IMR-90 (cell line): ENCODE results near the gene NEDD4L. TPM values are rescaled to one million over a fixed set of nuclear protein-coding genes. Genes with fewer than 3 reads are reported as not detected.

Source experiments
- ATAC-seq: fragments of 200-7000 bp; cut with Tn5 transposase; 2 replicates; pipeline ENCODE4 v1.9.1; 2020; ENCODE audit warnings: low read depth, mild to moderate bottlenecking, moderate library complexity
- BruUV-seq: library from RNA; stranded (reverse); fragments of 400-500 nt; replicated peaks from 2 replicates; lab custom pipeline; 2021; lab: Mats Ljungman, UMichigan
- CTCF ChIA-PET: fragments of 300-600 bp; formaldehyde crosslinking; extraction: SDS; loops from one replicate; lab custom pipeline; 2021; ENCODE audit warnings: antibody characterized with exemption; lab: Yijun Ruan, JAX
- POLR2A ChIA-PET: fragments of 300-600 bp; sonication (Branson Sonifier 250); formaldehyde crosslinking; loops from one replicate; lab custom pipeline; 2022; ENCODE audit warnings: antibody characterized with exemption; ENCODE audit not compliant: unreplicated experiment; lab: Charles Lee
- DNase-seq: peaks from one replicate; pipeline ENCODE4 v3.0.0; 2013
- H2AFZ ChIP-seq: replicated peaks from 2 replicates; pipeline ENCODE3; 2013; ENCODE audit warnings: low read length, mild to moderate bottlenecking; ENCODE audit not compliant: poor library complexity
- H2AK5ac ChIP-seq: 2 replicates; pipeline ENCODE4 v1.6.1; 2013; ENCODE audit warnings: low read depth, low read length, inconsistent platforms
- H2AK9ac ChIP-seq: replicated peaks from 2 replicates; pipeline ENCODE3; 2013; ENCODE audit warnings: mild to moderate bottlenecking, low read depth, low read length, moderate library complexity; ENCODE audit not compliant: poor library complexity
- H2BK120ac ChIP-seq: 2 replicates; pipeline ENCODE4 v1.6.1; 2013; ENCODE audit warnings: low read depth, low read length, inconsistent platforms
- H2BK15ac ChIP-seq: 3 replicates; pipeline ENCODE4 v1.6.1; 2013; ENCODE audit warnings: low read depth, low read length, inconsistent platforms
- H2BK20ac ChIP-seq: 2 replicates; pipeline ENCODE4 v1.6.1; 2013; ENCODE audit warnings: low read depth, mild to moderate bottlenecking, inconsistent platforms, low read length, moderate library complexity
- H2BK5ac ChIP-seq: 2 replicates; pipeline ENCODE4 v1.6.1; 2013; ENCODE audit warnings: mild to moderate bottlenecking, low read depth, low read length, inconsistent platforms; ENCODE audit not compliant: poor library complexity, severe bottlenecking
- H3K14ac ChIP-seq: replicated peaks from 2 replicates; pipeline ENCODE4 v1.6.1; 2013; ENCODE audit warnings: low read depth, low read length, inconsistent platforms
- H3K18ac ChIP-seq: 2 replicates; pipeline ENCODE4 v1.6.1; 2013; ENCODE audit warnings: low read depth, low read length, control low read depth
- H3K23ac ChIP-seq: 2 replicates; pipeline ENCODE4 v1.6.1; 2013; ENCODE audit warnings: low read depth, low read length, inconsistent platforms
- H3K27ac ChIP-seq: 2 replicates; pipeline ENCODE4 v1.5.1; 2013; ENCODE audit warnings: mild to moderate bottlenecking, control low read depth, low read length; ENCODE audit not compliant: insufficient read depth
- H3K27me3 ChIP-seq: 2 replicates; pipeline ENCODE4 v1.6.1; 2013; ENCODE audit warnings: low read length; ENCODE audit not compliant: control insufficient read depth, insufficient read depth
- H3K36me3 ChIP-seq: 2 replicates; pipeline ENCODE4 v1.6.1; 2013; ENCODE audit warnings: low read length, mixed read lengths; ENCODE audit not compliant: control insufficient read depth, insufficient read depth
- H3K4ac ChIP-seq: 2 replicates; pipeline ENCODE4 v1.6.1; 2013; ENCODE audit warnings: low read depth, low read length, inconsistent platforms
- H3K4me1 ChIP-seq: 2 replicates; pipeline ENCODE4 v1.6.1; 2013; ENCODE audit warnings: low read length, mixed read lengths; ENCODE audit not compliant: control insufficient read depth, insufficient read depth
- H3K4me2 ChIP-seq: 2 replicates; pipeline ENCODE4 v1.6.1; 2013; ENCODE audit warnings: low read depth, mild to moderate bottlenecking, control low read depth, low read length, moderate library complexity
- H3K4me3 ChIP-seq: 2 replicates; pipeline ENCODE4 v1.5.1; 2013; ENCODE audit warnings: low read depth, mild to moderate bottlenecking, control low read depth, low read length, moderate library complexity; ENCODE audit not compliant: insufficient read depth
- H3K56ac ChIP-seq: 2 replicates; pipeline ENCODE4 v1.6.1; 2013; ENCODE audit warnings: low read length, inconsistent platforms; ENCODE audit not compliant: insufficient read depth; ENCODE audit errors: extremely low read depth
- H3K79me1 ChIP-seq, 2 experiments: 2 replicates each; pipeline ENCODE4 v1.6.1; 2013; ENCODE audit warnings: low read length in 2 of 2, inconsistent platforms in 1 of 2, low read depth in 1 of 2
- H3K9ac ChIP-seq: 2 replicates; pipeline ENCODE4 v1.6.1; 2013; ENCODE audit warnings: low read depth, low read length, control low read depth
- H3K9me1 ChIP-seq: 2 replicates; pipeline ENCODE4 v1.6.1; 2013; ENCODE audit warnings: low read length, inconsistent platforms; ENCODE audit not compliant: insufficient read depth
- H3K9me3 ChIP-seq: 2 replicates; pipeline ENCODE4 v1.6.1; 2013; ENCODE audit warnings: low read length; ENCODE audit not compliant: control insufficient read depth, insufficient read depth
- H4K20me1 ChIP-seq: 2 replicates; pipeline ENCODE4 v1.6.1; 2013; ENCODE audit warnings: low read length, inconsistent platforms; ENCODE audit not compliant: insufficient read depth
- H4K5ac ChIP-seq: 2 replicates; pipeline ENCODE4 v1.6.1; 2013; ENCODE audit warnings: mild to moderate bottlenecking, low read depth, low read length, control low read depth
- H4K8ac ChIP-seq, 2 experiments: 2 replicates each; pipeline ENCODE4 v1.6.1; 2013; ENCODE audit warnings: low read depth in 2 of 2, low read length in 2 of 2, control low read depth in 1 of 2, inconsistent platforms in 1 of 2
- H4K91ac ChIP-seq: 2 replicates; pipeline ENCODE4 v1.6.1; 2013; ENCODE audit warnings: low read depth, low read length, inconsistent platforms; ENCODE audit not compliant: insufficient read depth
- POLR2A ChIP-seq: IDR thresholded peaks from 2 replicates; pipeline ENCODE4 v1.6.1; 2012; ENCODE audit warnings: mild to moderate bottlenecking, low read depth, low read length
- WGBS, 2 experiments: methylation state at CpG; one replicate each; pipeline versions ENCODE4 v1.1.5 to v1.1.7; 2013; ENCODE audit warnings: missing lambda C conversion rate in 2 of 2; ENCODE audit not compliant: insufficient read length in 1 of 2; ENCODE audit errors: extremely low coverage in 2 of 2; 5-methylcytosine and 5-hydroxymethylcytosine counted together
- dilution Hi-C: fragments of 300-500 bp; cut with HindIII; formaldehyde crosslinking; loops from one replicate; pipeline ENCODE4 v1.14.3; 2018; ENCODE audit warnings: low sequenced_read_pairs; ENCODE audit not compliant: unreplicated experiment
- in situ Hi-C: fragments of 300-500 bp; cut with MboI; formaldehyde crosslinking; loops from 3 replicates; pipeline ENCODE4 v1.14.3; 2019; ENCODE audit warnings: low sequenced_read_pairs, inconsistent platforms, mixed read lengths
- intact Hi-C: fragments of 100-400 bp; cut with micrococcal nuclease; formaldehyde crosslinking; loops from 2 replicates; pipeline ENCODE4 v1.10.0; 2022
- polyA plus RNA-seq, 3 experiments: library from polyadenylated mRNA; depleted of rRNA; stranded (reverse); fragments of >200 nt; gene quantifications; 2 replicates each; pipeline ENCODE4 v1.2.3, GENCODE V29; 2012; ENCODE audit warnings: low replicate concordance in 1 of 3
- total RNA-seq: library from RNA; depleted of rRNA; stranded (reverse); fragments of >200 nt; gene quantifications from 2 replicates; pipeline ENCODE4 v1.2.3, GENCODE V29; 2012

Gene NEDD4L
- total and polyA plus RNA-seq, 2 of the 4 experiments (the other 2 are of a cell fraction): 10.0 to 10.9 TPM

GRCh38 chr18:58258692-58259342 is 214.8 kb downstream of the NEDD4L start:
- intact Hi-C loops (no loop called here), dilution Hi-C loops (no loop called here), in situ Hi-C loops (no loop called here)
- no peak overlapping the region for H2BK5ac ChIP-seq
- H2BK15ac ChIP-seq: no peak overlapping the region
- no peak overlapping the region for H2AFZ ChIP-seq
- CTCF ChIA-PET: interaction anchor here (1.2 kb wide), 1 partner anchor 27 kb away, joined by 3 read pairs; no protein-coding TSS in a partner anchor
- no peak overlapping the region for H3K4ac ChIP-seq
- no peak overlapping the region for H3K4me2 ChIP-seq
- no peak overlapping the region for H4K5ac ChIP-seq
- no TSS peak for BruUV-seq
- H2AK5ac ChIP-seq: no peak overlapping the region
- H3K23ac ChIP-seq: no peak overlapping the region
- DNase-seq (no peak), ATAC-seq (no peak)
- H3K9me3 ChIP-seq: no peaks in the 10 kb centered on the region
- no peak for TF ChIP-seq POLR2A
- no peak overlapping the region for H3K56ac ChIP-seq
- H2BK20ac ChIP-seq: no peak overlapping the region
- no peak overlapping the region for H2AK9ac ChIP-seq
- H4K20me1 ChIP-seq: no peaks in the 10 kb centered on the region
- H3K9ac ChIP-seq: no peak overlapping the region
- H3K18ac ChIP-seq: no peak overlapping the region
- H3K14ac ChIP-seq: no peak overlapping the region
- peaks cover 9% of the 10 kb centered on the region; the same call in 1 of the 2 replicates for H3K4me1 ChIP-seq
- H3K4me3 ChIP-seq: no peak overlapping the region
- no peak overlapping the region for H2BK120ac ChIP-seq
- no peak overlapping the region for H4K91ac ChIP-seq
- H3K9me1 ChIP-seq: 0 out of 2 replicates have a peak, but pooled peaks cover 3% of the 10 kb centered on the region
- no peaks in the 10 kb centered on the region for H3K27me3 ChIP-seq
- no peaks in the 10 kb centered on the region for H3K79me1 ChIP-seq
- no peak overlapping the region for H3K27ac ChIP-seq
- H4K8ac ChIP-seq: no peak overlapping the region
- POLR2A ChIA-PET: no interaction called here
- no CpG with 5 or more reads among the region's 11 CpGs for WGBS, 2 experiments
- peaks cover 1% of the 10 kb centered on the region for H3K36me3 ChIP-seq
